Omental fat pad (tissue), 4 donors: ENCODE measurements around the gene OR4D6. TPM values are rescaled to one million over a fixed set of nuclear protein-coding genes. Genes with fewer than 3 reads are reported as not detected.
"Not testable (repeated sequence)": the region's sequence is repeated elsewhere in the genome, so short reads cannot be mapped to it uniquely, and the experiment has no call there.

Experiments used
- ATAC-seq: fragments of 150-250 bp; one replicate; pipeline ENCODE4 v1.9.1; 2016; ENCODE audit warnings: mild to moderate bottlenecking, moderate library complexity; ENCODE audit not compliant: low FRiP score
- DNase-seq: peaks from one replicate; pipeline ENCODE4 v3.0.0-alpha.2; 2019; ENCODE audit warnings: low spot score
- total RNA-seq, 4 donors: library from RNA; depleted of rRNA; stranded (reverse); fragments of >200 nt; gene quantifications; one replicate each; pipeline ENCODE4 v1.1.0, GENCODE V29; 2016
- TF ChIP-seq, protein P1 (sequence below), 3 donors: fragments of 450-650 bp; IDR thresholded peaks; one replicate each; pipeline ENCODE4 v1.5.1; 2016 to 2017; ENCODE audit warnings: antibody characterized with exemption in 3 of 3, mild to moderate bottlenecking in 3 of 3, moderate library complexity in 2 of 3

Gene OR4D6
- total RNA-seq, 4 donors from 2014 or later: not detected

DNA sequence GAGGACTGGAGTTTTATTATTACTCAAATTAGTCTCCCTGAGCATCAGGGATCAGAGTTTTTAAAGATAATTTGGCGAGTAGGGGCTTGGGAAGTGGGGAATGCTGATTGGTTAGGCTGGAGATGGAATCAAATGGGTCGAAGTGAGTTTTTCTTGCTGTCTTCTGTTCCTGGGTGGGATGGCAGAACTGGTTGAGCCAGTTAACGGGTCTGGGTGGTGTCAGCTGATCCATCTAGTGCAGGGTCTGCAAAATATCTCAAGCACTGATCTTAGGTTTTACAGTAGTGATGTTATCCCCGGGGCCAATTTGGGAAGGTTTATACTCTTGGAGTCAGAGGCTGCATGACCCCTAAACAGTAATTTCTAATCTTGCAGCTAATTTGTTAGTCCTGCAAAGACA, 31.6 kb upstream of the OR4D6 start:
- ATAC-seq (no peak), DNase-seq (no peak)
- TF ChIP-seq, protein P1, sequence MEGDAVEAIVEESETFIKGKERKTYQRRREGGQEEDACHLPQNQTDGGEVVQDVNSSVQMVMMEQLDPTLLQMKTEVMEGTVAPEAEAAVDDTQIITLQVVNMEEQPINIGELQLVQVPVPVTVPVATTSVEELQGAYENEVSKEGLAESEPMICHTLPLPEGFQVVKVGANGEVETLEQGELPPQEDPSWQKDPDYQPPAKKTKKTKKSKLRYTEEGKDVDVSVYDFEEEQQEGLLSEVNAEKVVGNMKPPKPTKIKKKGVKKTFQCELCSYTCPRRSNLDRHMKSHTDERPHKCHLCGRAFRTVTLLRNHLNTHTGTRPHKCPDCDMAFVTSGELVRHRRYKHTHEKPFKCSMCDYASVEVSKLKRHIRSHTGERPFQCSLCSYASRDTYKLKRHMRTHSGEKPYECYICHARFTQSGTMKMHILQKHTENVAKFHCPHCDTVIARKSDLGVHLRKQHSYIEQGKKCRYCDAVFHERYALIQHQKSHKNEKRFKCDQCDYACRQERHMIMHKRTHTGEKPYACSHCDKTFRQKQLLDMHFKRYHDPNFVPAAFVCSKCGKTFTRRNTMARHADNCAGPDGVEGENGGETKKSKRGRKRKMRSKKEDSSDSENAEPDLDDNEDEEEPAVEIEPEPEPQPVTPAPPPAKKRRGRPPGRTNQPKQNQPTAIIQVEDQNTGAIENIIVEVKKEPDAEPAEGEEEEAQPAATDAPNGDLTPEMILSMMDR (IDR thresholded peaks at IDR 0.05): no peak

- no peak for DNase-seq
- ATAC-seq: no peak
- TF ChIP-seq, protein P1 (IDR thresholded peaks at IDR 0.05): no peak
Observed at GRCh38 chr11:59426361-59427067, 30.2 kb upstream of the OR4D6 start, which contains the start of gene OR5A2. Gene OR5A2, minus strand, starts transcription at chr11:59426413. Its CDS starts 3,460 bp downstream, at chr11:59422953.

GRCh38 chr11:59427068-59427382, 29.7 kb upstream of the OR4D6 start:
- no peak for DNase-seq
- no peak for ATAC-seq
- TF ChIP-seq, protein P1 (IDR thresholded peaks at IDR 0.05): no peak

DNA sequence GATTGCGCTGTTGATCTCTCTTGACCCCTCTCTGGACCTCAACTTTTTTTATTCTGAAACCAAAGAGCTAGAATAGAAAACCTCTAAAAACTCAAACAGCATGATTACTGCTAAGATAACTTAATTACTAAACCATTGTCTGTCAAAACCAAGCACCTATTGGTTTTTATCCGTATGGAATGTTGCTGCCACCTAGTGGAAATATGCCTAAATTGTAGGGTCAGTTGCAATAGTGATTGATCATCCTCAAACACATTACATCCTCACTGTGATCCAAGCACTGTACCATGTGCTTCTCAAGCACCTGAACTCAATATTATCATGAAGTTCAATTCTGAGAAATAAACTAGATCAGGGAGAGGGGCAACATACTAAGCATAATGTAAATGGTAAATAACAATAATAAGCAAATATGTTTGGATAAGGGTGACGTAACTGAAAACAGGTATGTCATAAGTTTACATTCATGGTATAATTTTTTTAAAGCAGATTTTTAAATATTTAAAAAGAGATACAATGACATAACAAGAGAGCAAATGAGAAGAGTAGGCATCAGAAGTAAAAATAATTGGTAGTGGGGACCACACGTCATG, 26.7 kb upstream of the OR4D6 start:
- DNase-seq (no peak), ATAC-seq (no peak)
- TF ChIP-seq, protein P1 (IDR thresholded peaks at IDR 0.05): no peak

DNA sequence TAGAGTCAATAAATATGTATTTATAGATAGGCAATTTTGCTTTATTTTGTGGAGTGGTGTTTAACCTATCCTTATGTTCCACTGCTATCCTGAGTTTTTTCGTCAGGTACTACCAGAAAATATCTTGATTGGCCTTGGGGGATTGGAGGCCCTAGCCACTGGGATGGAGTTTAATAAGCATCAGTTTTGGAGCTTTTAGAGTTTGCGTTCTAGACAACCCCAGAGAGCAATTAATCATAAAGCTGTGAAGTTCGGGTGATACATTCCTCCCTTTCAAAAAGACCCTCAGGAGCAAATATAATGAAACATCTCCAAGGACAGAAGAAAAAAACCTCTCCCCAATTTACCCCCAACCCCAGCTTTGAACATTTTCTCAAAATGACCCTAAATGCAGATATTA, 20.6 kb upstream of the OR4D6 start, which contains the start of gene OR5A1:
Gene OR5A1 (plus strand): TSS at position 301 of the 400 bp plus-strand sequence. CDS start 6,700 bp downstream, outside the sequence.
- ATAC-seq (no peak), DNase-seq (no peak)
- TF ChIP-seq, protein P1 (IDR thresholded peaks at IDR 0.05): no peak

GRCh38 chr11:59437770-59438169, 19.0 kb upstream of the OR4D6 start:
- DNase-seq: no peak
- ATAC-seq: no peak
- TF ChIP-seq, protein P1 (IDR thresholded peaks at IDR 0.05): no peak

DNA sequence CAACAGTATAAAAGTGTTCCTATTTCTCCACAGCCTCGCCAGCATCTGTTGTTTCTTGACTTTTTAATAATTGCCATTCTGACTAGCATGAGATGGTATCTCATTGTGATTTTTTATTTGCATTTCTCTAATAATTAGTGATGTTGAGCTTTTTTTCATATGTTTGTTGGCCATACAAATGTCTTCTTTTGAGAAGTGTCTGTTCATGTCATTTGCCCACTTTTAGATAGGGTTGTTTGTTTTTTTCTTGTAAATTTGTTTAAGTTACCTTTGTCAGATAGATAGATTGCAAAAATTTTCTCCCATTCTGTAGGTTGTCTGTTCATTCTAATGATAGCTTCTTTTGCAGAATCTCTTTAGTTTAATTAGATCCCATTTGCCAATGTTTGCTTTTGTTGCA, 11.1 kb upstream of the OR4D6 start:
- ATAC-seq, DNase-seq: not testable (repeated sequence)
